HT-29 (cell line): Measurements from ENCODE around the gene ARID3C. TPM values are rescaled to one million over a fixed set of nuclear protein-coding genes. Genes with fewer than 3 reads are reported as not detected.
"Not testable (repeated sequence)": the region's sequence is repeated elsewhere in the genome, so short reads cannot be mapped to it uniquely, and the experiment has no call there.

Experiments
- DNase-seq: peaks from one replicate; pipeline ENCODE4 v3.0.0-alpha.2; 2015; ENCODE audit warnings: low spot score
- total RNA-seq: library from RNA; depleted of rRNA; stranded (reverse); fragments of >200 nt; shearing (Covaris generic); gene quantifications from 2 replicates; pipeline ENCODE4 v1.2.3, GENCODE V29; 2014

The ARID3C gene
- total RNA-seq, 1 experiment from 2014 or later = not detected

DNA sequence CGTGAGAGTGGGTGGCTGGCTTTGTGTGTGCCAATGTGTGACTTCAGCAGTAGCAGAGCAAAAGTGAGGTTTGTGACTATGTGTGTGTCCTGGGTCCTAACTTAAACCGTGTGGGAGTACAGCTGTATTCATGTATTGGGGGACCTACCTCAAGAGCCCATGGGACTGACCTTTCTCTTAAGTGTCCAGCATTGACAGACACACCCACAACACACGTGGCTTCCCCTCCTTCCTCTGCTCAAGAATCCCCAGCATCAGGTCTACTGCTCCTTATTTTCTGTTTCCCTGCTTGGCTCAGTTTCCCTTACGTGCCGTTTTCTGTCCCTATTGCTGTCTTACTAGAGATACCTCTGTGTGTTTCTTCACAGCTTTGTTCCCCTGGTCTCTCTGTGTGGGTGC lies 23.7 kb upstream of the ARID3C start:
- DNase-seq = no peak

DNA sequence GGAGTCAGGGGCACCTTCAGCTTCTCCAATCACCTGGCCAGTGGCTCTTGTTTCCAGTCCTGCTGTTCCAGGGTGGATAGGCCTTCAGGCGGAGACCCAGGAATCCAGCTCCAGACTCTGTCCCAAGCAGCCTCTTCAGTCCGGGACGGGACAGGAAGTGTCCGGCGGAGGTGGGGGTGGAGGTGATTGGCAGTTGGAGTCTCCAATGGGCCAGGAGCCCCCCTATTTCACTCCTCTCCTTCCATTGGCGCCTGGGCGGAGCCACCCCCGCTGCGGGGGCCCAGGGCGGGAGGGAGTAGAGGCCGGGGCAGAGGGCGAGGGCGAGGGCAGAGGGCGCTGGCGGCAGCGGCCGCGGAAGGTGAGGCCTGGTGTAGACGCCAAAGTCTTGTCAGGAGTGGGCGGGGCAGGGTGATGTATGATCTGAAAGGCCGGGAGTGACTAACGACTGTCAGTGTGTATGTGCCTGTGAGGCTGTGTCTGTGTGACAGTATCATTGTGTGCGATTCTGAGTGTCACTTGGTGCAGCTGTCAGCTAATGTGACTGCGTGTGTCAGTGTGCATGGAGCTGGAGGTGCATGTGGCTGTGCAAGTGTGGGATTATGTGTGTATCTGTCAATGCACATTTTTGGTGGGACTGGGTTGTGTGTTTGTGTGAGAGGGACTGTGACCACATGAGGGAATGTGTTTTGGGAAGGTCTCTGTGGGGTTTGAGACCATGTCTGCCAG lies 23.2 kb upstream of the ARID3C start, which contains the start of gene IL11RA:
Gene IL11RA, plus strand, starts transcription at position 310 of the 726 bp plus-strand sequence. CDS start 3,033 bp downstream, outside the sequence.
- DNase-seq = peak; percentile 80

DNA sequence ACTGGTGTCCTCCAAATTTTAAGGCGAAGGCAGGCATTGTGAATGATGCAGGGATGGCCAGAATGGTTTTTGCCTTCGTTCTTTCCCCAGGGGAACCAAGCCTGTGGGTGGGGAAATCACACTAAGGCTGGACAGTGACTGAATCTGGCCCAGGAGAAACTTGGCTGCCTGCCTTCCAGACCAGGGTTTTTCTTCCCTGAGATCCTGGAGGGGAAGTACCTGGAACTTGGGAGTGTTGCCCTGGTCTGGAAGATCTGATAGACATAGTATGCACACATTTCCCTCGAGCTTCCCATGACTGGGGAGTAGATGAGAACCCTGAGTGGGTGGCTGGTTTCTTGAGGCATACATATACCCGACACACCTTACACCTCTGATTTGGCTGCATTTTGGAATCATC lies 22.5 kb upstream of the ARID3C start:
- DNase-seq = peak; percentile 3

DNA sequence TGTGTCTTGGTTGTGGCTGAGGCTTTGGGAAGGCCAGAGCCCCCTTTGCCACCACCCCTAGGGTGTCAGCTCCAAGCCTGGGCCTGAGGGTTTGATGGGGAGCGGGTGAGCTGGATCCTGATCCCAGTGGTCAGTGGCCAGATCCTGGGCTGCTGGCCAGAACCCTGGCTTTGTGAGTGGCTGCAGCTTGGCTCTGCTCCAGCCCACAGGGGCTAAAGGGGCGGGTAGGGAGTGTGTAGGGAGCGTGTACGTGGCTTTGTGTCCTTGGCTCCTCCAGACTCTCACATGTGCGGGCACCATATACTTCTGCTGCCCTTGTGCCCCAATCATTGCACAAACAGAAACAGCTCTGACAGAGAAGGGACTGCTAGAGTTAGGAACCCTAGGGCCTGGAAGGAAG lies 21.9 kb upstream of the ARID3C start:
- no peak for DNase-seq

DNA sequence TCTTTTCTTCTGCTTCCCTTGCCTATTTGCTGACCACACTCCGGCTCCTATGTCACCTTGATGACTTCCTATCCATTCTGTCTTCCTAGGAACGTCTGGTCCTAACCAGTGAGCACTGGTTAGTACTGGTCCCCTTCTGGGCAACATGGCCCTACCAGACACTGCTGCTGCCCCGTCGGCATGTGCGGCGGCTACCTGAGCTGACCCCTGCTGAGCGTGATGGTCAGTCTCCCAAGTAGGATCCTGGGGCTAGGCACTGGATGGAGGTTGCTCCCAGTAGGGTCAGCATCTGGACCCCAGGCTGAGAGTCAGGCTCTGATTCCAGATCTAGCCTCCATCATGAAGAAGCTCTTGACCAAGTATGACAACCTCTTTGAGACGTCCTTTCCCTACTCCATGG lies 19.8 kb upstream of the ARID3C start:
- DNase-seq = no peak

DNA sequence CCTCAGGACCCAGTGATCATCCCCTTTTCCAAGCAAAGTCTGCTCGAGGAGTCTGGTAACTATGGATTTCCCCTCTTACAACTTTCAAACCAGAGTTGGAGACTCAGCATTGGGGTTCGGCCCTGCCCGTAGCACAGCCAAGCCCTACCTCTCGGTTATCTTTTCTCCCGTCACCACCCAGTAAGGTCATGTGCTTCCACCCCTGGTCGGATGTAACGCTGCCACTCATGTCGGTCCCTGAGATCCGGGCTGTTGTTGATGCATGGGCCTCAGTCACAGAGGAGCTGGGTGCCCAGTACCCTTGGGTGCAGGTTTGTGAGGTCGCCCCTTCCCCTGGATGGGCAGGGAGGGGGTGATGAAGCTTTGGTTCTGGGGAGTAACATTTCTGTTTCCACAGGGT lies 18.8 kb upstream of the ARID3C start:
- DNase-seq = no peak

DNA sequence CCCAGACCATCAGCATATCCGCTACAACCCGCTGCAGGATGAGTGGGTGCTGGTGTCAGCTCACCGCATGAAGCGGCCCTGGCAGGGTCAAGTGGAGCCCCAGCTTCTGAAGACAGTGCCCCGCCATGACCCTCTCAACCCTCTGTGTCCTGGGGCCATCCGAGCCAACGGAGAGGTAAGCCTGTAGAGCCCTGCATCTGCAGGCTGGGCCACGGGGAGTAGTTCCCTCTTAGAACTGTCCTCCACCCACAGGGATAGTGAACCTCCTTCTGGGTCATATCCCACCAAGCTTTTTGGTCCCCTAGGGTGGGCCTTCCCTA lies 18.2 kb upstream of the ARID3C start:
- DNase-seq = no peak

DNA sequence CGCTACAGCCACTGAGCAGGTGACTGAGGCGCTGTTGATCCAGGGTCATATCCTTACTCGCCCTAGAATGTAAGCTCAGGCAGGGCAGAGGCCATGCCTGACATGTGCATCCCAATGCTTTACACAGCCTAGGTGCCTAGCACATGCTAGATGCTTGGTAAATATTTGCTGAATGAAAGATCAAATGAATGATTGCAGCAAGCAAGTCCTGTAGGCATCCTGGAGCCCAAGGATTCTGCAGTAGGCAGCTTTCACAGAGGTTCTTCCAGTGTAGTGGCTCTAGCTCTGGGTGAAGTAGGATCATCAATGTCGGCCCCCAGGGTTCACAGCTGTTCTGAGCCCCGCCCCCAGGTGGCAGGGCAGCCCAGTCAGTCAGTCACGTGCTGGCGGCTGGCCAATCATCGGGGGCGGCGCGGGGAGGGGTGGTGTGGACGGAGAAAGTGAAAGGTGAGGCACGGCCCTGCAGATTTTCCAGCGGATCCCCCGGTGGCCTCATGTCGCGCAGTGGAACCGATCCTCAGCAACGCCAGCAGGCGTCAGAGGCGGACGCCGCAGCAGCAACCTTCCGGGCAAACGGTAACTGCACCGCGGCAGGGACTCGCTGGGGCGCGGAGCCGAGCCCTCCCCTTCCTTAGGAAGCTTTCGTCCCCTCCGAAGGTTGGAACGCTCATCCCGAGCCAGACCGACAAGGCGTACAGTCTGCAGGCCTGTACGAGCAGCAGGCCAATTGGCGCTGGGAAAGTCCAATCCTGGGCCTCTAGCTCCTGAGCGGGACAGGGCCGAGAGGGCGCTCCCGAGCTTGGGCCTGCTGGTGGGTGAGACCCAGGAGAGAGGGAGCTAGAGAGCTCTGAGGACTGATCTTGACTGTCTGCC lies 17.6 kb upstream of the ARID3C start, which contains the start of gene GALT:
Gene GALT, plus strand, starts transcription at position 465 of the 873 bp plus-strand sequence. Its CDS starts 30 bp downstream, at position 495.
- peak; percentile 92 for DNase-seq

DNA sequence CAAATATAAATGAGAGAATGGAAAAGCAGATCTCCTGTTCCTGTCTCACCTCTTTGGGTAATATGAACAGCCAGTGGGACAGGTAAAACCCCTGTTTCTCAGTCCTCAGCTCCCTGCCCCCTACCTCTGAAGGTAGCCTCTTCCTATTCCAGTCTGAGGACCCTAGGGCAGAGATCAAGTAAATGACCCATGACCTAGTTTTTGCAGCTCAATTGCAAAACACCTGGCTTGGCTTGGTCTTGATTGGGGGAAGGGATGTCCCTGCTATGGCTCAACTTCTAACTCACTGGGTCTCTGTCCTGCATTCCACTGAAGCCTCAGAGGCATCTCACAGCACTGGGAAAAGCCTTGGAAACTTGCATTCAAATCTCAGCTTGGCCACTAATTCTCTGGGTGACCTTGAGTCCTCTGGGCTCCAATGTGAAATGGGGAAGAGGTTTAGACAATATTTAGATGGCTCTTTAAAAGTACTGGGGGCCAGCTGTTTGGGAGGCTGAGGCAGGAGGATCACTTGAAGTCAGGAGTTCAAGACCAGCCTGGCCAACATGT lies 16.0 kb upstream of the ARID3C start:
- no peak for DNase-seq

DNA sequence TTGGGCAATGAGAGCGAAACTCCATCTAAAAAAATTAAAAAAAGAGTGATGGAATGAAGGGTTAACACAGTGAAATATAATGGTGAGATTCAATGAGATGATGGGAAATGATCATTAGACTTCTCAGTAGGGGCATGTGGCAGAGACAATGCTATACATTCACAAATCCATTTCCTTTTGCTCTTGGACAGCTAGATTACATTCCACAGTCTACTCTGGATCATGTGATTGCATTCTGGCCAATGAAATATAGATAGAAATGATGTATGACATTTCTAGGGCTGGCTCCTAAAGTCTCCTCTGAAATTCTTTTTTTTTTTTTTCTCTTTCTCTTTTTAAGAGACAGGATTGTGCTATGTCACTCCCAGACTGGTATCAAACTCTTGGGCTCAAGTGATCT lies 13.8 kb upstream of the ARID3C start:
- no peak for DNase-seq

DNA sequence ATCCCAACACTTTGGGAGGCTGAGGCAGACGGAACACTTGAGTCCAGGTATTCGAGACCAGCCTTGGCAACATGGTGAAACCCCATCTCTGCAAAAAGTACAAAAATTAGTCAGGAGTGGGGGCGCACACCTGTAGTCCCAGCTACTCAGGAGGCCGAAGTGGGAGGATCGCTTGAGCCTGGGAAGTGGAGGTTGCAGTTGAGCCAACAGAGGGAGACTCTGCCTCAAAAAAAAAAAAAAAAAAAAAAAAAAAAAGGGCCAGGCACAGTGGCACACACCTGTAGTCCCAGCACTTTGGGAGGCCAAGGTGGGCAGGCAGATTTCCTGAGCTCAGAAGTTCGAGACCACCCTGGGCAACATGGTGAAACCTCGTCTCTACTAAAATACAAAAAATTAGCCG lies 10.5 kb upstream of the ARID3C start:
- not testable (repeated sequence) for DNase-seq

DNA sequence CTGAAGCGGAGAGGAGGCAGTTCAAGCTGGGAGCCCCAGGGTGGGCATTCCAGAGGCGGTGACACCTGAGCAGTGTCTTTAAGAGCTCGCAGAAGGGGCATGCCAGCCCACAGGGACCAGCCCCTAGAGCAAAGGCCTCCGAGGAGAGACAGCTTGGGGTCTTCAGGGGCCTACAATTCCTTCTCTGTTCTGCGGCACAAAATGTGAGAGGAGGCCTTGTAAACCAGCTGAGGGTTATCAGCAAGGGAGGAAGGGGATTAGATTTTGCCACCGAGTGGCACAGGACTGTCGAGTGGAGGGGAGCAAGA lies 9.2 kb upstream of the ARID3C start:
- DNase-seq = no peak

DNA sequence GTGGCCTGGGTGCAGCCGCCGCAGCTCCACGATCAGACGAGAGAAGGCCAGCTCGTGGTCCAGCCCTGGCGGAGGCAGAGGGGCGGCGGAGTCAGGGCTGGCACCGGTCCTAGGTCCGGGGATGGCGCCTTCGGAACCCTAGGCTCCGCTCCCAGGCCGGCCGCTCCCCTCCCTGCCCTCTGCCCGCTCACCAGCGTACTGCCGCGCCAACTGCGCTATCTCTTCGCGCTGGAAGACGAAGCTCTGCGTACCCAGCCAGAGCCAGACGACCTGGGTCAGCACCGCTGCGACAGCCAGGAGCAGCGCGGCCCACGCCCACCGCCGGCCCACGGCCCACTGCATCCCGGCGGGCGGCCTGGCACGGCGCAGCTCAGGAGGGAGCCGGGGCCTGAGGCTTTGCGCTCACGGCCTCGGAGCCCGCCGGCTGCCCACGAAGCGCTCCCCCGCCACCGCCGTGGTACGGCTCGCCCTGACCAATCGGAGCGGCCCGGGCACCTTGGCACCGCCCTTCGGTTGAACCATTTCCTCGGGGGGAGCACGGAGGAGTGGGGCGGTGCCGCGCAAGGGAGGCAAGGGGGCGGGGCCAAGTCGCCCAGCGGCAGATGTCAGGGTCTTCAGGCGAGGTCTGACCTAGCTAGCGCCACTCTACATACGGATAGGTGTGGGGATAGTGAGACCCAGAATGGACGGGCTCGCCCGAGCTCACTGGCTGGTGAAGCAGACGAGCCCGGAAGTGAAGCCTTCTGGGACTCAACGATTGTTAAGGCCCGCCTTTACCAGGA lies 8.7 kb upstream of the ARID3C start, which contains the start of gene SIGMAR1:
Gene SIGMAR1, minus strand, starts transcription at position 432 of the 782 bp plus-strand sequence. Its CDS starts 90 bp downstream, at position 342.
- DNase-seq = peak; percentile 94

DNA sequence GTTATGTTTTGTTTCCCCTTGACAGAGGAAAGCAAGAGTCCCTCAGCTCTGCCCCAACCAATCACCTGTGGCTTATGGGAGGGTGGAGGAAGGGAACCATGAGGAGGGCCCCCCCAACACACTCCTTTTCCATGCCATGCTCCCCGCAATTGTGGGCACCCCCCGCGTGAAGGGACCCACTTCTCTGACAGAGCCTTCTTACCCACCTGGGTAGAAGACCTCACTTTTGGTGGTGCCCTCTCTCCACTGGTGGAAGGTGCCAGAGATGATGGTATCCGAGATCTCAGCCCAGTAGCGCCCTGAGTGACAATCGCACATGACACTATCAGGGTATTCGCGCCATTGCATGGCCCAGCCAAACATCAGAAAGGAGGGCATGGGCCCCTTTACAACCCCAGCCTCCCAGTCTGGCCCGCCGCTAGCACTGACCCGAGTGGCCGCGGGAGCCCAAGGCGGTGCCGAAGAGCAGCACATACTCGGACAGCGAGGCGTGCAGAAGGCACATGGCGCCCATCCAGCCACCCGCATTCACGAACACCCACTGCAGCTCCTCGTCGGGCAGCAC lies 8.0 kb upstream of the ARID3C start:
- peak; percentile 6 for DNase-seq

DNA sequence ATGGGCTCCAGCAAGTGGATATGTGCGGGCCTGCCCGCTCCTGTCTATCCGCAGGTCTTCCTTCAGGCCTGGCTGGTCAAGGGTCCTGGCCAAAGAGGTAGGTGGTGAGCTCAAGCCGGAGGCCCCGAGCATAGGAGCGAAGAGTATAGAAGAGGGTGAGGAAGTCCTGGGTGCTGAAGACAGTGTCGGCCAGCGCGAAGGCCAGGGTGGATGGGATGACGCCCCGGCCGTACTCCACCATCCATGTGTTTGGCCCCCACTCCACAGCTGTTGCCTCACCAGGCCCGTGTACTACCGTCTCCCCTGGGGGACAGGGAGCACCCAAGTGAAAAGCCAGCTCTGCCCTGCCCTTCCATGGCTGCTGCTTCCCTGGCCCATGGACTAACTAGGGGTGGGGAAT lies 6.7 kb upstream of the ARID3C start:
- no peak for DNase-seq

DNA sequence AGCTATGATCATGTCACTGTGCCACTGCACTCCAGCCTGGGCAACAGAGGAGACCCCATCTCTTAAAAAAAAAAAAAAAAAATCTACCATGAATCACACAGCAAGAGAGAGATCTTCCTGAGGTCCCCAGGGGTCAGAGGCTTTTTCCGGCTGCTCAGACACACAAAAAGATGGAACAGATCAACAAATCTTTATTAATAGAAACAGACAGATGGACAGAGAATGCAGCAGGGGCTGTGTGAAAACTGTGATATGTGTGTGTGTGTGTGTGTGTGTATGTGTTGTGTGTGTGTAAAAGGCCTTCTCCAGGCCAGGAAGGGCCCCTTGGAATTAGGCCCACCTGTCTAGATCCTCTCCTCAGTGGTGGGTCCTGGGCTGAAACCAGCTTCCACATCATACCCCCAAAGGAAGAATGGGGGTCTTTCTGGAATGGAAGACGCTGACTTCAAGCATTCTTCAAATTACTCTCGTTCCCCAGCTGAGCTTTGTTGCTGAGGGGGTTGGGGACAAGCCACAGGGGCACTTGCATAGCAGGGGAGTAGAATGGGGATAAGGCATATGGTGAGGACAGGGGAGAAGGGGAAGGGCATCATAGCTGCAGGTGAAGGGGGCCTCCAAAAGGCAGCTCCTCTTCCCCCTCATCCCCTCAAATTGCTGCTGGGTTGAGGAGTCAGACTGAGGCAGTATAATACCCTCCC lies 5.8 kb upstream of the ARID3C start:
- DNase-seq = no peak

DNA sequence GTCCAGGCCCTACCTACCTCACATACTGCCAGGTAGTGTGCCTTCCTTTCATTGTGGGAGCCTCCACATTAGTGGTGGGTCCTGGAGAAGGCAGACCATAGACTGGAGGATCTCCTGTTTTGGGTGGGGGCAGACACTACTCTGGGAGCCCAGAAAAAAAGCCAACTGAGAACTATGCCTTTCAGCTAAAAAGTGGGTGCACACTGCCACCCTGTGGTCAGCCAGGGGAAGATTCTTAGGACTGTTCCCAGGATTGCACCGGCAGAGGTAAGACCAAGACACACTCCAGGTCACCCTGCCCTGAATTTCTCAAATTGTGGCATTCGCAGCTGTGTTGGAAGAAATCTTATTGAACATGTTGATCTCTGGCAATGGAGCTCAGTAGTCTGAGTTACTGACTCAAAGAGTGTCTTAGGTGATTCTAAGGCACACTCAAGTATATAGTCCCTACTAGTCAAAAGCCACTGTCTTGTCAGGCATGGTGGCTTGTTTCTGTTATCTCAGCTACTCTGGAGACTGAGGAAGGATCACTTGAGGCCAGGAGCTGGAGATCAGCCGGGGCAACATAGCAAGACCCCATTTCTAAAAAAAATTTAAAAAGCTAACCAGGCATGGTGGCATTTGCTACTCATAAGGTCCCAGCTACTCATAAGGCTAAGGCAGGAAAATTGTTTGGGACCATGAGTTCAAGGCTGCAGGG lies 5.1 kb upstream of the ARID3C start:
- DNase-seq = peak; percentile 84

DNA sequence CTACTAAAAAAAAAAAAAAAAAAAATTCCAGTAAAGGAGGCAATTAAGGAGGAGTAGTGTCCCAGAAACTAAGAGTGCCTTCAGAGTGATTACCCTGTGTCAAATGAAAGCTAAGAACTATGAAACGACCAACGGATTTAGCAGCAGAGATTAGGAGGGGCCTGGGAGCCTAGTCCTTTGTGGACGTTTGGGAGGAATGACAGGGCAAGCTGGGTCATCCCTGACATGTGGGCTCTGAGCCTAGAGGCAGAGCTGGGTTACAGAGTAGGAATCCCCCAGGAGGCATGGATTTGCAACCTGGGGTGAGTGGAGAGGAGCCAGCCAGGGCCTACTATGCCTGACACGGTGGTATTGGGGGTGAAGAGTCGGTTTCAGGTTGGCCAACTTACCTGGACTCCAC lies 4.3 kb upstream of the ARID3C start:
- no peak for DNase-seq

DNA sequence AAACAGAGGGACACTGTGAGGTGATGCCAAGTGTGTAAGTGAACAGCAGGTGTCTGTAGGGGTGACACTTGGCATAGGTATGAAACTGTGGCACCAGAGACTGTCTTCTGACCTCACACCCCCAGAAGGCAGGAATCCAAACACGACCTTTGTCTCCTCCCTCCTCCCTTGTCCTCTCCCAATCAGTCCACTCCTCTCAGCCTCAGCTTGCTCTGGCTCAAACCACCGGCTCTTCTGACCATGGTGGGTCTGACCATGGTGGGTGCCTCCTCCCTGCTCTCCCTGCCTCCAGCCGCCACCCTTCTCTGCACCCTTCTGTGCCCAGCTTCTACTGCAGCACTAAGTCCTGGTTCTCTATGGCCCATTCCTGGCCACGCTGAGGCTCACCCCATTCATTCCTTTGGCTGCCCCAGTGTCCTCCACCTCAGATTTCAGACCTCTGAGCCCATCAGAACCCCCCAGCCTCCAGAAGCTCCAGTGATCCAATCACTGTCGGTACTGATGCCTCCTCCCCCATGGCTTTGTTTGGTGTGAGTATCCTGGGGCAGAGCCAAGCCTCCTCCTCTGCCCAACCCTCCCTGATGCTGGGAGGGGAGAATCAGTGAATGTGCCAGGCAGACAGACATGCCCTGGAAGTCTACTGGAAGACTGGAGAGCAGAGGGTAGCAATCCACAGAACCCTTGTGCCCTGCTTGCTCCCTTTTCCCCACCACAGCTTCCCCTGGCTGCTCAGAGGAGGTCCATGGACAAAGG lies 1.7 kb upstream of the ARID3C start:
- DNase-seq = no peak

DNA sequence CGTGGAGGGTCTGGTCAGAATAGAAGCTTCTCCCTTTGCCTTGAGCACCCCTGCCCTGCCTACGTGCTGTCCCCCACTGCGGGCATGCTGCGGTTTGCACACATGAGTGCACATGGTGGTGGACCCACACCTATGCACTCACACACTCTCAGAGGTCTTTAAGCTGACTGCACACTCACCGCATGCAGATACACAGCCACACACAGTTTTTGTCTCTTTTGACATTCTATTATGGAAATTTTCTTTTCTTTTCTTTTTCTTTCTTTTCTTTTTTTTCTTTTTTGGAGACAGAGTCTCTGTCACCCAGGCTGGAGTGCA lies 584 bp upstream of the ARID3C start:
- DNase-seq = no peak
